ENCODE results near the gene AK8. TPM values are rescaled to one million over a fixed set of nuclear protein-coding genes. Genes with fewer than 3 reads are reported as not detected.
A peak's percentile ranks its signal among the peaks of the same experiment; 100 is the strongest.

AK8 gene
- total RNA-seq = 1 to 10 TPM in 1 of 4 donors, under 1 TPM in 1, not detected in 2; 0.61 to 1.9 TPM

DNA sequence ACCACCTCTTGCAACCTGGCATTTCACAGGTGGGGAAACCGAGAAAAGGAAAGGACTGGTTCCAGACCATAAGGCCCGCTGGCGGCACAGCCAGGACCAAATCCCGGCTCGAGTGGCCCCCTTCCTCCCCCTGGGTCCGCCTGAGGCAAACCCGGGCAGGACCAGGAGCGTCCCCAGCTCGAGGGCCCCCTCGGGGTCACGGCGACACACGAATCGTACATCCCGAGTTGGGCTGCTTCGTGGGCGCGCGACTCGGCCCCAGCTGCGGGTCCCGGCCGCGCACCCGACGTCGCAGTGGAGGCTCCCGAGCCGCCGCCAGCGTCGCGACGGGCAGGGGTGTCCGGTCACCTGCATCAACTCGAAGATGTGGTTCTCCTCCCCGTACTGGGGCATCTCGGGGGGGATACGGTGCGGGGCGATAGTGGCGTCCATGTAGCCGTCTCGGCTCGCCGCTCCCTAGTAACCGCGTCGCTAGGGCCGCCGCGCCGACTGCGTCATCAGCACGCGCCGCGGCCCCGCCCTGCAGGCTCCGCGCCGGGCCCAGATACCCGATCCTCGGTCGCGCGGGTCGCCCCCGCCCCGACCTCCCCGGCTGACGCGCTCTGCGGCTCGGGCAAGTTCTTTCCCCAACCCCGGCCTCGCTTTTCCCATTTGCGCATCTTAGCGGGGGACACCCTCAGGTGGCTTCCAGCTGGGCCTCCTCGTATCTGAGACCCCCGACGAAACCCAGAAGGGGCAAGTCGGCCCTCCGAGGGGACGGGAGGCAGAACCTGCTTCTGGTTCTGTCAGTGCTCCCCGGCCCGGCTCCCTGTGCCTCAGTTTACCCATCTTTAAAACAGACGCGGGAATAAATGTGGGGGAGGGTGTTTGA is at the start of gene AK8:
Gene AK8 (minus strand): TSS at position 461 of the 871 bp plus-strand sequence. CDS start 29 bp downstream, at position 432.
- peak; percentile 56 to 79 for DNase-seq
- H3K36me3 ChIP-seq = no peaks in the 10 kb centered on the region
- no peaks in the 10 kb centered on the region for H3K4me1 ChIP-seq
- TF ChIP-seq POLR2A (IDR thresholded peaks at IDR 0.05) (peak in 1 of 2 donors; percentile 54), CTCF (IDR thresholded peaks at IDR 0.05) (no peak)
- intact Hi-C loops (cut with DNase I; ENCODE audit: low total_unique reads) = no loop called here
- H3K27ac ChIP-seq = peak within 1 kb of the TSS; percentile 79 to 81
- peak within 1 kb of the TSS; percentile 62 to 96 for H3K4me3 ChIP-seq
- H3K9me3 ChIP-seq = no peaks in the 10 kb centered on the region
- no peaks in the 10 kb centered on the region for H3K27me3 ChIP-seq

- Histone ChIP-seq H3K4me1 (no peaks in the 10 kb centered on the region), H3K27me3 (no peaks in the 10 kb centered on the region), H3K9me3 (no peaks in the 10 kb centered on the region), H3K36me3 (no peaks in the 10 kb centered on the region), H3K27ac (no peak overlapping the region), H3K4me3 (no peak overlapping the region)
- no peak for DNase-seq
- intact Hi-C loops (cut with DNase I; ENCODE audit: low total_unique reads) = no loop called here
- TF ChIP-seq POLR2A (IDR thresholded peaks at IDR 0.05) (no peak), CTCF (IDR thresholded peaks at IDR 0.05) (no peak)
These were observed 49.6 kb upstream of the AK8 start for GRCh38 chr9:132927704-132928103.

GRCh38 chr9:132923346-132923902 is 45.3 kb upstream of the AK8 start:
- no peak for DNase-seq
- no peaks in the 10 kb centered on the region for H3K36me3 ChIP-seq
- no peaks in the 10 kb centered on the region for H3K4me1 ChIP-seq
- no peaks in the 10 kb centered on the region for H3K27me3 ChIP-seq
- H3K9me3 ChIP-seq = no peaks in the 10 kb centered on the region
- H3K4me3 ChIP-seq = no peak overlapping the region
- H3K27ac ChIP-seq = no peak overlapping the region
- intact Hi-C loops (cut with DNase I; ENCODE audit: low total_unique reads) = no loop called here
- TF ChIP-seq POLR2A (IDR thresholded peaks at IDR 0.05) = no peak
- no peak for TF ChIP-seq CTCF (IDR thresholded peaks at IDR 0.05)

DNA sequence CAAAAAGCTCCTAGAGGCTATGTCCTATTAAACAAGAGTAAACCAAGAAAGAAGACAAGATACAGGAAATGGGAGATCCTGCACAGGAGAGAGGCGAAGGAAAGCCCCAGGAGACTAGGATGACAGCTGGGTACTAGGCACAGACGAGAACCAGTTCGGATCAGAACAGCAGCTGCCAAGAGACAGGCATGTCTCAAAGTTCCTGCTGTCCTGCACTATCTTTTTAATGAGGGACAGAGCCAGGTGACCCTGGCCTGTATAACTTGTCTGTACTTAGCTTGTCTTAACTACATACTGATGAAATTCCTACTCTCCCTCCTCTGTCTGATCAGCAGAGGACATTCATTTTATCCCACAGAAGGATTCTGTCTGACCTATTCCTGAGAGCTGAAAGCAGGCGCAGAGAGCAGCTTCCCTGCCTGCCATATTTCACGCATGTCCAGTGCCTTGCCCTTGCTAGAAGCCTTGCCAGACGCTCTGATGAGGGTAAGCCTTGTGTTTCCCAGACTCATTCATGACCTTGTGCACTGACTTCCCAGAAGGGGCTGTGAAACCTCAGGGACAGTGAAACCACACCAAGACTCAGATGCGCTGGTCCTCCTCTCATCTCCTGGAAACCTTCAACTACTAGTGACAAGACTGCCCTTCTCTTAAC is 41.7 kb upstream of the AK8 start:
- intact Hi-C loops (cut with DNase I; ENCODE audit: low total_unique reads) = no loop called here
- no peak overlapping the region for H3K27ac ChIP-seq
- no peaks in the 10 kb centered on the region for H3K36me3 ChIP-seq
- H3K4me1 ChIP-seq = no peaks in the 10 kb centered on the region
- no peak for TF ChIP-seq CTCF (IDR thresholded peaks at IDR 0.05)
- TF ChIP-seq POLR2A (IDR thresholded peaks at IDR 0.05) = no peak
- H3K27me3 ChIP-seq = no peaks in the 10 kb centered on the region
- H3K4me3 ChIP-seq = no peak overlapping the region
- no peak for DNase-seq
- H3K9me3 ChIP-seq = no peaks in the 10 kb centered on the region

- Histone ChIP-seq H3K9me3 (no peaks in the 10 kb centered on the region), H3K27ac (no peak overlapping the region), H3K36me3 (no peaks in the 10 kb centered on the region), H3K27me3 (no peaks in the 10 kb centered on the region), H3K4me1 (no peaks in the 10 kb centered on the region), H3K4me3 (no peak overlapping the region)
- DNase-seq = no peak
- no peak for TF ChIP-seq CTCF (IDR thresholded peaks at IDR 0.05)
- no peak for TF ChIP-seq POLR2A (IDR thresholded peaks at IDR 0.05)
- intact Hi-C loops (cut with DNase I; ENCODE audit: low total_unique reads) = no loop called here
These were observed 36.8 kb upstream of the AK8 start for GRCh38 chr9:132914924-132915323.
